Measurements from ENCODE around the gene HMGB4.

DNA sequence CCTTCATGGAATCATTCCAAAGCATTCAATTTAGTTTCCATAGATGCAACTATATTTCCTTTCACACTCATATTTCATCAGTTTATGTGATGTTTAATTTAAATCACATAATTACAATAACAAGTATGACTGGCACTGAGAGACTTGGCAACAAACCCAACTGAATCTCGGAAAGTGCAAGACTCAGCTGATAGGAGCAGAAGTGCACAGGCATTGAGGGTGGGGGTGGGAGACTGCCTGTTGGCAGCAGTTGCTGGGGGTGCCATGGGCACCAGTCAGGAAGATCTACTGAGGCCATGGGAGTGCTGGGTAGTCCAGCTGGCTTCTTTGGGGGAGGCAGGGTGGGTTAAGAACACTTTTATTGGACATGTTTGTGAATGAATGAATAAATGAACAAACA is 10.4 kb upstream of the HMGB4 start:
- TF ChIP-seq, protein P1, sequence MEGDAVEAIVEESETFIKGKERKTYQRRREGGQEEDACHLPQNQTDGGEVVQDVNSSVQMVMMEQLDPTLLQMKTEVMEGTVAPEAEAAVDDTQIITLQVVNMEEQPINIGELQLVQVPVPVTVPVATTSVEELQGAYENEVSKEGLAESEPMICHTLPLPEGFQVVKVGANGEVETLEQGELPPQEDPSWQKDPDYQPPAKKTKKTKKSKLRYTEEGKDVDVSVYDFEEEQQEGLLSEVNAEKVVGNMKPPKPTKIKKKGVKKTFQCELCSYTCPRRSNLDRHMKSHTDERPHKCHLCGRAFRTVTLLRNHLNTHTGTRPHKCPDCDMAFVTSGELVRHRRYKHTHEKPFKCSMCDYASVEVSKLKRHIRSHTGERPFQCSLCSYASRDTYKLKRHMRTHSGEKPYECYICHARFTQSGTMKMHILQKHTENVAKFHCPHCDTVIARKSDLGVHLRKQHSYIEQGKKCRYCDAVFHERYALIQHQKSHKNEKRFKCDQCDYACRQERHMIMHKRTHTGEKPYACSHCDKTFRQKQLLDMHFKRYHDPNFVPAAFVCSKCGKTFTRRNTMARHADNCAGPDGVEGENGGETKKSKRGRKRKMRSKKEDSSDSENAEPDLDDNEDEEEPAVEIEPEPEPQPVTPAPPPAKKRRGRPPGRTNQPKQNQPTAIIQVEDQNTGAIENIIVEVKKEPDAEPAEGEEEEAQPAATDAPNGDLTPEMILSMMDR (IDR thresholded peaks at IDR 0.05) = no peak
- TF ChIP-seq POLR2A (IDR thresholded peaks at IDR 0.05) = no peak

Measured in testis (tissue), 2 donors.